GM19467 (cell line): ENCODE results near the gene ZBTB3.
"Not testable (repeated sequence)": the region's sequence is repeated elsewhere in the genome, so short reads cannot be mapped to it uniquely, and the experiment has no call there.

Experiments used
- ATAC-seq: cut with Tn5 transposase; IDR thresholded peaks from one replicate; pipeline ENCODE4 v1.9.1; 2021; ENCODE audit warnings: mild to moderate bottlenecking, moderate library complexity; ENCODE audit not compliant: unreplicated experiment

Gene ZBTB3

DNA sequence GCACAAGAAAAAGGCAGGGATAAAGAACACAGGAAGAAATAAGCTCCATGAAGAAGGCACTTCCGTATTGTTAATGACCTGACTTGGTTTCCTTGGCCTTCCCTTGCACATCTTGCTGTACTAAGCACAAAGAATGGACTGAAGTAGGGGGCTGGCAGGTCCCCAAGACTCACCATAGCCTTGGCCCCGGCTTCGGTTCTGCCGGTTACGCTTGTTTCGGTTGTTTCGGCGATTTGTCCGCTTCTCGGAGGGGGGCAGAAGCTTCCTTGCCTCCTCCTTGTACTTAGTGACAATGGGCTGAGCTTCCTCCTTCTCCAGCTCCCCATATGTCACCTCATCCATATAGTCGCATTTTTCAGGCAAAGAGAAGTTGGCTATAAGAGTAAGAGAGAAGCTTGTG, 37.1 kb downstream of the ZBTB3 start:
- ATAC-seq = no peak

DNA sequence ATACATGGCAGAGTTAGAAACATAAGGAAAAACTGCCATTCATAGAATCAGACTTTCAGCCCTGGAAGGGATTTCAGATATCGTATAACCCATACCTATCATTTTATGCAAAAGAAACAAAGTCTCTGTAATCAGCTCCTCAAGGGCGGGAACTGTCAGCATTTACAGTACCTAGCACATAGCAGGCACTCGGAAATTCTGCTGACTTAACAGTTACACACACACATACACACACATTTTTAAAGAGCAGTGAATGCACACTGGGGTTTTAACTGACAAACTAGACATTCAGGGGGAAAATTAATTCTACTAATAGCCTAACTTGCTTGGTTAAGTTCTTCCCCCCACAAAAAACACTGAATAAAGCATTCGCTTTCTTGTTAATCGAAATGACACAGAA, 37.8 kb downstream of the ZBTB3 start:
- no peak for ATAC-seq

DNA sequence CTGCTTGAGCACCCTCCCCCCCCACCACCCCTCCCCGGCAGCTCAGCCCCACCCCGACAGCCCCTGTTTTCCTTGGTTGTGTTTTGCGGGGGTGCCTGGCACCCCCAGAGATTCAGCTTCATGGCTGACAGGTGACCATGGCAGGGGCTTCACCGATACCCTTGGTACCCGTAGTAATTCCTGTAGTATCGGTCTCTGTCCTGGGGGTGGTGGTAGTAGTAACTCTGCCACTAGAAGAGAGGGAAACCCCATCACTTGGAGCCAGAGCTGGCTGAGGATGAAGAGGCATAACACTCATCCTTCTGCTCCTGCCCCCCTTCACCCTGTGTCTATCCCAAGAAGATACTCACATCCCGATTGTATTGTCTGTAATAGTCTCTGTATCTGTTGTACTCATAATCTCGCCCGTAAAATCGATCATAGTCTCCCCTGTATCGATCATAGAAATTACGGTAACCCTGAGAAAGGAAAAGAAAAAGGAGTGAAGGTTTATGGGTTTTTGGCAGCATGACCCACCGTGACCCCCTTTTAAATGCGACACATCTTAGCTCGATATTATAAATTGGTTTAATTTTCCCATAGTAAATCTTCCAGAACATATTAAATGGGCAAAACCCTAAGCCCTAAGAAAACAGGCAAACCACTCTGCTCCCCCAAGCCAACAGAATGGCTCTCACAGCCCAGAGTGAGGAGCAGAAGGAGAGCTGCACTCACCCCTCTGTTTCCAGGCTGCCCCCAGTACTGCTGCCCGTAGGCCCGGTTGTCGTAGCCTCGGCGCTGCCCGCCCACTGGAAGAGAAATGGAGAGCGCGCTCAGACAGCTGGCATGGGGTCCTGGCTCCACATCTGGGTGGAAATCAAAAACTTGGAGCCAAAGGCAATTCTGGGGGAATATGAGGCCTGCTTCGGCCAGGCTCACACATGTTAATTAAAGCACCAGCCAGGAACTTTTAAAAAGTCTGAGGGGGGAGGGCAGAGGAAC, 38.5 kb downstream of the ZBTB3 start:
- no peak for ATAC-seq

DNA sequence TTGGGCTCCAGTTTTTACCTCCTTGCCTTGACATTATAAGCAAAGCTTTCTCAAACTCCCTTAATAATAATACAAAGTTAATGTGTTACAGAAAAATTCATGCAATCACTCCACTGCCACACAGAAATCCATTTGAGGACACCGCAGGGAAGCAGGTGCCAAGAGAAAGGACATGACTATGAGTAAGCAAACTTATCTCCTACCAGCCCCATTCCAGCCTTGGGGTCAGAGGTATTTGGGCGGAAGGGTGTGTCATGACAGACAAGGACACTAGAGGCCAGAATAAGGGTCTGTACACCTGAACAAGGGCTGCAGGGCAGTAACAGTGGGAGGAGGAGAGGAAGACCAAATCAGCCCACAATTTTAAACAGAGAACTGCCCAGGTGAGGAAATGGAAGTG, 40.6 kb downstream of the ZBTB3 start:
- ATAC-seq = no peak

DNA sequence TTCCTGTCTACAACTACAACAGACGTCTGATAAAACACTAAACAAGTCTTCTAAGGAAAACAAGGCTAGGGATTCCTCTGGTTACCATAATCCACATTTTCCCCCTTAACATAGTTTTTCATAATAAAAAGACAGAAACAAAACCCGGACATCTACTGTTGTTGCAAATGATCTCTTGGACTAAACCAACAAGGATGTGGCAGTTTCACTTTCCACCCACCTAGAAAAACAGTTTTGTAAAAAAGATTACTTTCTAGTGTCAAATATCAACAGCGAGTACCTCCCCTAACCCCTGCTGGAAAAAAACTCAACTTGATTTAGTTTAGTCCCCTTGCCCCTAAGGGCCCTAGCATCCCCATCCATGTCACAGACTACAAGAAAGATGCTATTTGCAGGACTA, 41.1 kb downstream of the ZBTB3 start:
- no peak for ATAC-seq

DNA sequence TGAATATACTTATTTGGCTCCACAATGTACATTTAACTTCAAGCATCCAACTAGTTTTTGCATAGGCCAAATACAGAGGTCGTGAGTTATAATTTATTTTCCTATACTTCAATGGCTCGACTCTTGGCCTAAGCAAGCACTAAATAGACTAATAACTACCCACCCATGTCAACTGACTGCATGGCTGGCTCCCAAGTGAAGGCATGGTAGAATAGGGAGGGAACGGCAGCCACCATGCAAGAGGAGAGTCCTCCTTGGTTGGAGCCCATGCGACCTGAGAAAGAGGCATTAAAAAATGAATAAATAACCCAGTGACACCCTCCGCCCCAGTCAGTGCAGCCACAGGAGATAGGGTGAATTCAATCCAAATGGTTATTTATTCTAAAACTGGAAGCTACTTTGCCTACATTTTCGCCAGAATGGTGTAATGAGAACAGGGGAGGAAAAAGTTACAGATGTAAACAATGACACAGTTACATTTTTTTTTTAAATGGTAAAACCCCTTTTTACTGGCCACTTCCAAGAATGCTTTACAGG, 41.6 kb downstream of the ZBTB3 start:
- ATAC-seq = no peak

DNA sequence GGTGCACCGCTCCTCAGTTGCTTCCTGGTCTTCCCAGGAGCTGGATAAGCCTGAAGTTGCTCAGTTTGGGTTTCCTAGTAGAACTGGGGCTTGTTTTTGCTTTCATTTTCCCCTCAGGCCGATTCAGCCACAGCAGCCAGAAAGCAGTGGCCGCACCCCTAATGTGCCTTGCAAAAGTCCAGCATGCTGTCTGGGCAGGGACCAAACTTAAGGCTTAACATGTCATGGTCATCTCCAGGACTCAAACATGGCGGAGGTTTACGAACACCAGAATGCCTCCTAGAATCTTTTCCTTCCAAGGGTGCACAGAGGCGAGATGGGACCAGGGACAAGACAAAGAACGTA, 44.0 kb downstream of the ZBTB3 start:
- no peak for ATAC-seq

DNA sequence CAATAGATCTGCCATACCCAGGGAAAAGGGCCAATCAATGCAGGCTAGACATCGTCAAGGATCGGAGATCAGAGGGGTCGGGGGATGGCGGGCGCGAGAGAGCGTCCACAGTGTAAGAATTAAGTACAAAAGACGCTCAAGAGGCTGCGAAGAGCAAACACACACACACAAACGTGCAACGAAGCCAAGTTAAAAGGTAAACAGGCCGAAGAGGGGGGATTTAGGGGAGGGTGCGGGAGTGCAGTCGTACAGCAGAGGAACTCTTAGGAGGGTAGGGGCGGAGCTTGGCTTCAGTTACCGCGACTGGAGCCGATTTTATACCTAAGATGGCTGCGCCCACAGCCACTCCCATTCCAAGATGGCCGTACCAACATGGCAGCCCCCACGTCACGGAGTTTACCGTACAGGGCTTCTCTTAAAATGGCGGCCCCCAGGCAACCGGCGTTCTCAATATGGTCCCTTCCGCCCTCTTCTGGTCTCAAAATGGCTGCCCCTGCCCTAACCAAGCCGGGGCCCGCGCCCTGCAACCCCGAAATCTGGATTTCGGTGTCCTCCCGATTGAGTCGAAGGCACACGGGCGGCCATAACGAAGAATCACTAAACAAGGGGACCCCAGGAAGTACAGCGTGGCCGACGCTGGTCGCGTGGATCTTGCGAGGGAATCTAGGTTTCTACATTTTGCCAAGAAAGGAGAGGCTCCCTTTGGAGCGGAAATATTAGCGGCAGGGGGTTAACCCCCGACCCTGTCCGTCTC, 44.5 kb downstream of the ZBTB3 start:
- ATAC-seq = peak; percentile 60

DNA sequence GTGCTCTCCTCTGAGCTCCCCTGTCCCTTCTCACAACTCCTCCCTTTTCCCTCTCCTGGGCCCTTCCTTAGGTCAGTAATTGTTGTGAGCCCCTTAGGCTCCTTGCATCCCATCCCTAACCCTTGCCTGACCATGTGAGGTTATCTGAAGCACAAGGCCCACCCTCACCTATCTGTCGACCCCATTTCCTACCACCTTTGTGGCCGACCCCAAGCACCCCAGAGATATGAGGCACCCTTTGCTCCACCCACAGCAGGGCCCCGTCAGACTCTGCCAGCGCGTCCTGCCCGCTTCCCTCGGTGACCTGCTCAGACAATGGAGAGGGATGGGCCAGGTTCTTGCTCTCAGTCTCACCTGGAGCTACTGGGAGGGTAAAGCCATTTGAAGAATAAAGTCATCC, 45.2 kb downstream of the ZBTB3 start:
- no peak for ATAC-seq

DNA sequence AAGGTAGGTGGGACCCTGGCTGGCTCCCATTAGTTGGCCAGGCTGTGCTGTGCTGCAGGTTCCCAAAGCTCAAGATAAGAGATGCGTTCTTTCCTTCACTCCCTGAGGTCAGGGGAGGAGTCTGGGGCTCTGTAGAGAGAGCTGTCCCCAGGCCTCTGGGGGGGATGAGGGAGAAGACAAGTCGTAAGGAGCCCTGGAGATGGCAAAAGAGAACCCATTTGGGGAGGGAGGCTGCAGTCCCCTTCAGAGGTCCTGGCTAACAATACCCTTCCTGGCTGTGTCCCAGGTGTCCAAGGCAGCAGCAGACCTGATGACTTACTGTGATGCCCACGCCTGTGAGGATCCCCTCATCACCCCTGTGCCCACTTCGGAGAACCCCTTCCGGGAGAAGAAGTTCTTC, 45.6 kb downstream of the ZBTB3 start:
- ATAC-seq = no peak

DNA sequence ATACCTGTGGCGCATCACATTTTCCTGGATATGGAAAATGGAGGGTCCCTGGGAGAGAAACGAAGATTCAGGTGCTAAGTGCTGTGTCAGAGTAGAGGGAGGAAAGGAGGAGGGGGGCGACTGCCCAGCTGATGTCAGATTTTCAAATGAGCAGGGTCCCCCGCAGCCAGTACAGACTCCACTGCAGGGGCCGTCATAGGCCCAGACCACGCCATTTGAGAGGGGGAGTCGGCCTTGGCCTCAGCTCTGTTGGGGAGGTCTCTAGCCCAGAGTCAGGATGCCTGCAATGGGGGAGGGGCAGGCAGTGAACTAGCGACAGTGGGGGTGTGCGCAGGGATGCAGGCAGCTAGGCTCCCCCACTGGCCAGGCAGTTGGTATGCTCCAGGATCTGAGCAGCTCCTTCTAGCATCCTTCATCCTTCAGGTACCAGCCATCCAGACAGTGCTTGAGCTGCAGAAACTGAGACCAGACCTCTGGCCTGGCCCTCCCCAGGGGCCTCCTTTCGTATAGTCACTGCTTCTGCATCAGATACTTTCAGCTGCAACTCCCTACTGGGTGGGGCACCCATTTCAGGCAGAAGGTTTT, 46.6 kb downstream of the ZBTB3 start, which contains the start of the genes BSCL2 and GNG3:
TSS of gene BSCL2 (minus strand) at position 148 of the 585 bp plus-strand sequence. CDS start 229 bp downstream, outside the sequence.
TSS of gene GNG3 (plus strand) at position 400 of the 585 bp plus-strand sequence. CDS start 620 bp downstream, outside the sequence.
- no peak for ATAC-seq

DNA sequence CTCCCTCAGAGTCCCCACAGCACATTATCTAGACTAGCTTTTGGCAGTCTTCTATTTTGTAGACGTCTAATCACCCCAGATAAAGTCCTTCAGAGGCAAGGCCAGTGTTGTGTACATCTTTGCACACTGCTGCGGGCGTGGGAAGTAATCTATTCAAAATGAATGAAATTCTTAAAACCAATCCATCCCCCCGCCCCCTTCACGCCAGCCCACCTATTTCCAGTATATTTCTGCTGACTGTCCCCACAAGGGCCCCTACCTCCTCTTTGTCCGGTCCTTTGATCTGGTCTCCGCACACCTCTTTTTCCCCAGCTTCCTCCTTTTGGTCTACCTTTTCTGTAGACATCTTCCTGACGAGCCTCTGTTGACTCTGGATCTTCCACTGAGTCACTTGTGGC, 47.1 kb downstream of the ZBTB3 start:
- no peak for ATAC-seq

DNA sequence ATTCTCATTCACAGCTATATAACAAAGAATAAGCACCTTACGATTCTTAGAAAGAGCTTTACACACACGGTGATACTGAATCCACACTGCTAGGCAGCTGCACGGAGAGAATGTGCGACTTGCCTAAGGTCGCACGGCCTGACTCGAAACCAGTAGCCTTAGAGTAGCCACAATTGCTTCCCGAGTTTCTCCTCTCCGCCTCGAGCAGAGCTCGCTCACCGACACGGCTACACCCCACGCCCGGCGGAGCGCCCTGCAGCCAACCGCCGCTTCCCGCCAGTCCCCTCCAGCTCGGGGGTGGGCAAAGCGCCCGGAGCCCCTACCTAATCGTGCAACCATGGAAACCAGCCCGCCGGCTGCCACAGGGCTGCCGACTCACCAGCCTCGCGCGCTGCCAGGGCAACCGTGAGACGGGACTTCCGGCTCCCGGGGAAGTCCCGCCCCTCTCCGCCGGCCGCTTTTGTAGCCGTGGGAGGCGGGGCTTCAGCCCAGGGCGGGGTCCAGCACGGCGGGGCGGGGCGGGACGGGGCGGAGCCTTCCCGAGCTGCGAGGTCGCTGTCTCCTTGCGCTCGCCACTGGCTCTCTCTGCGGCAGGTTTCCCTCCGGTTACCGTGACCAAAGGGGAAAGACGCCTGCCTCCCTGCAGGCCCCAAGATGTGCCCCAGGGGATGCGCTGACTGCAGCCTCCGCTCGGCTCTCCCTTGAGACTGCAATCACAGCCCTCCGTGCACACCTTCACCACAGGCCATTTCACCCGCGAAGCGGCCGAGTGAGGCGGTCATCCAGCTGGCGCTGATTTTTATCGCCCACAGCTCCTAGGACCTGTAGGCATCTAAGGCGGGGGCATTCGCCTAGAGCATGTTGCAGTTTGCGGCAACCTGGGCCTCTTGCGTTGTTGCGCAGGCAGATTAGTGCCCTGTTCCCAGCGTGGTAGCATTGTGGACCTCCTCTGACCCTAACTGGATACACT, 47.8 kb downstream of the ZBTB3 start:
- peak; percentile 48 for ATAC-seq

DNA sequence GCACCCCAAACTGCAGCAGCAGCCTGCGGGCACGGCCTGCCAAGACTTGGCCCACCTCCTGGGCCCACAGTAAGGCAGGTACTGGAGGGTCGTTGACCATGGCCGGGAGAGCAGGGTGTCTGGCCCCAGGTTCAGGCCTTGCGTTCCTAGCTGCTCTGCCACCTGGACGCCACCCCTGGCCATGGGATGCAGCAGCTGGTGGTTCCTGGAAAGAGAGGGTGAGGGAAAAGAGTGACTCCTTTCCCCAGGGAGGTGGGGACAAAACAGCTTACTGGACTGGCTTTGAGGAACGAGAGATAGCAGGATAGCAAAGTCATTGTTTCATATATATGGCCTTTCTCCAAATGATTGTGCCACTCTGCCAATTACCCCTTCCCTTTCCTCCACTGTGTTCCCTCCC, 48.5 kb downstream of the ZBTB3 start:
- no peak for ATAC-seq

DNA sequence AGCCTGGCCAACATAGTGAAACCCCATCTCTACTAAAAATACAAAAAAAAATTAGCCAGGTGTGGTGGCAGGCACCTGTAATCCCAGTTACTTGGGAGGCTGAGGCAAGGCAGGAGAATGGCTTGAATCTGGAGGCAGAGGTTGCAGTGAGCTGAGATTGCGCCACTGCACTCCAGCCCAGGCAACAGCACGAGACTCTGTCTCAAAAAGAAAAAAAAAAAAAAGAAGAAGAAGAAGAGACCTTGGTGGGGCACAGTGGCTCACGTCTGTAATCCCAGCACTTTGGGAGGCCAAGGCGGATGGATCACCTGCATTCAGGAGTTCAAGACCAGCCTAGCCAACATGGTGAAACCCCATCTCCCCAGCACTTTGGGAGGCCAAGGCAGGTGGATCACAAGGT, 50.0 kb downstream of the ZBTB3 start:
- not testable (repeated sequence) for ATAC-seq

DNA sequence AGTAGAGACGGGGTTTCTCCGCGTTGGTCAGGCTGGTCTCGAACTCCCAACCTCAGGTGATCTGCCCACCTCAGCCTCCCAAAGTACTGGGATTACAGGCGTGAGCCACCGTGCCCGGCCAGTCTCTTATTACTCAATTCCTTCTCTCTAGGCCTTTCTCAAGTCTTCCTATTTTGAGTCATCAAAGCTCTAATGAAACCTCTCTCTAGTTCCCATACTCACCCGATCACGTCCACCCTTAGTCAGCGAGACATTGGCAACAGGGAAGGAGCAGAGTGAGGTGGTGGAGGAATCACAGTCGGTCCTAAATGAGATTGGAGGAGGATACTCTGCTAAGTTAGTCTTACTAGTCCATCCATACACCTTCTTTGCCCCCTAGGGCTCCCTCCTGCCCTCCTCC, 51.7 kb downstream of the ZBTB3 start:
- no peak for ATAC-seq
